Sigmoid colon (tissue), 7 donors: ENCODE measurements around the gene BNIP2. TPM values are rescaled to one million over a fixed set of nuclear protein-coding genes. Genes with fewer than 3 reads are reported as not detected.

Experiments used
- DNase-seq: peaks from one replicate; pipeline ENCODE4 v3.0.0-alpha.2; 2019
- H3K27ac ChIP-seq, 4 donors: fragments of 200-600 bp; sonication (generic); one replicate each; pipeline ENCODE4 v1.5.1; 2016 to 2019; ENCODE audit warnings: mild to moderate bottlenecking in 1 of 4
- H3K27me3 ChIP-seq, 3 donors: fragments of 200-600 bp; sonication (generic); one replicate each; pipeline ENCODE4 v1.5.1; 2019; ENCODE audit warnings: mild to moderate bottlenecking in 1 of 3
- H3K36me3 ChIP-seq, 4 donors: fragments of 200-600 bp; sonication (generic); one replicate each; pipeline ENCODE4 v1.5.1; 2016 to 2019
- H3K4me1 ChIP-seq, 4 donors: fragments of 200-600 bp; sonication (generic); one replicate each; pipeline ENCODE4 v1.5.1; 2017 to 2019
- H3K4me3 ChIP-seq, 4 donors: fragments of 200-600 bp; sonication (generic); one replicate each; pipeline ENCODE4 v1.5.1; 2017 to 2019; ENCODE audit warnings: mild to moderate bottlenecking in 2 of 4, moderate library complexity in 1 of 4
- H3K9me3 ChIP-seq, 4 donors: fragments of 200-600 bp in 3 of 4; sonication (generic) in 3 of 4; one replicate each; pipeline versions ENCODE4 v1.5.1 to v1.6.1; 2013 to 2019
- EP300 ChIP-seq, 4 donors: sonication (generic); formaldehyde crosslinking; IDR thresholded peaks; one replicate each; pipeline ENCODE4 v1.6.1; 2017; ENCODE audit warnings: antibody characterized with exemption in 4 of 4
- POLR2A ChIP-seq, 2 donors: fragments of 450-650 bp; IDR thresholded peaks; one replicate each; pipeline ENCODE4 v1.6.1; 2016; ENCODE audit warnings: antibody characterized with exemption in 2 of 2, mild to moderate bottlenecking in 2 of 2, moderate library complexity in 2 of 2
- POLR2AphosphoS5 ChIP-seq, 4 donors: sonication (generic); formaldehyde crosslinking; IDR thresholded peaks; one replicate each; pipeline ENCODE4 v1.6.1; 2017; ENCODE audit warnings: antibody characterized with exemption in 4 of 4
- WGBS, 2 donors: extraction: QIAGEN DNeasy Blood & Tissue Kit; methylation state at CpG; one replicate each; pipeline ENCODE4 v1.1.7; 2013; 5-methylcytosine and 5-hydroxymethylcytosine counted together
- intact Hi-C: fragments of 100-400 bp; cut with DNase I; formaldehyde crosslinking; loops from one replicate; pipeline ENCODE4 v1.15.1; 2023
- polyA plus RNA-seq, 3 donors: library from polyadenylated mRNA; stranded (reverse); fragments of 200-250 nt; gene quantifications; one replicate each; pipeline ENCODE4 v1.2.3, GENCODE V29; 2013
- total RNA-seq, 4 donors: library from RNA; depleted of rRNA; stranded (reverse); fragments of >200 nt; gene quantifications; one replicate each; pipeline ENCODE4 v1.1.0, GENCODE V29; 2016
- TF ChIP-seq, protein P1 (sequence below), 4 experiments: fragments of 450-650 bp in 3 of 4; fragments of 200-600 bp in 1 of 4; IDR thresholded peaks; one replicate each; pipeline ENCODE4 v1.5.1; 2016 to 2019; ENCODE audit warnings: antibody characterized with exemption in 4 of 4, mild to moderate bottlenecking in 3 of 4, moderate library complexity in 2 of 4
- donor health status: healthy with polysubstance abuse.
- donor health status: Bipolar disorder and iron deficiency.
- donor health status: healthy.

Gene BNIP2
- total and polyA plus RNA-seq, 7 donors = 28.8 to 199 (median 115) TPM

- H3K36me3 ChIP-seq = peaks cover 0 to 24% (median 0%) of the 10 kb centered on the region in 4 donors
- peaks cover 0 to 39% (median 27%) of the 10 kb centered on the region in 4 donors for H3K4me1 ChIP-seq
- 25 to 69% methylated on average over 1 of the region's 1 CpG for WGBS, 2 donors
- H3K27ac ChIP-seq = no peak overlapping the region
- TF ChIP-seq EP300 (IDR thresholded peaks at IDR 0.05) (no peak), POLR2A (IDR thresholded peaks at IDR 0.05) (no peak)
- TF ChIP-seq, protein P1, sequence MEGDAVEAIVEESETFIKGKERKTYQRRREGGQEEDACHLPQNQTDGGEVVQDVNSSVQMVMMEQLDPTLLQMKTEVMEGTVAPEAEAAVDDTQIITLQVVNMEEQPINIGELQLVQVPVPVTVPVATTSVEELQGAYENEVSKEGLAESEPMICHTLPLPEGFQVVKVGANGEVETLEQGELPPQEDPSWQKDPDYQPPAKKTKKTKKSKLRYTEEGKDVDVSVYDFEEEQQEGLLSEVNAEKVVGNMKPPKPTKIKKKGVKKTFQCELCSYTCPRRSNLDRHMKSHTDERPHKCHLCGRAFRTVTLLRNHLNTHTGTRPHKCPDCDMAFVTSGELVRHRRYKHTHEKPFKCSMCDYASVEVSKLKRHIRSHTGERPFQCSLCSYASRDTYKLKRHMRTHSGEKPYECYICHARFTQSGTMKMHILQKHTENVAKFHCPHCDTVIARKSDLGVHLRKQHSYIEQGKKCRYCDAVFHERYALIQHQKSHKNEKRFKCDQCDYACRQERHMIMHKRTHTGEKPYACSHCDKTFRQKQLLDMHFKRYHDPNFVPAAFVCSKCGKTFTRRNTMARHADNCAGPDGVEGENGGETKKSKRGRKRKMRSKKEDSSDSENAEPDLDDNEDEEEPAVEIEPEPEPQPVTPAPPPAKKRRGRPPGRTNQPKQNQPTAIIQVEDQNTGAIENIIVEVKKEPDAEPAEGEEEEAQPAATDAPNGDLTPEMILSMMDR (IDR thresholded peaks at IDR 0.05) = no peak
- H3K27me3 ChIP-seq = no peaks in the 10 kb centered on the region
- intact Hi-C loops = loop anchor here (5.0 kb wide), 1 partner anchor 727 kb away; the partner anchor contains the start of gene SLTM
- H3K4me3 ChIP-seq = no peak overlapping the region
- H3K9me3 ChIP-seq = no peaks in the 10 kb centered on the region
- no peak for DNase-seq
These were observed 29.8 kb downstream of the BNIP2 start for GRCh38 chr15:59659366-59659765.

DNA sequence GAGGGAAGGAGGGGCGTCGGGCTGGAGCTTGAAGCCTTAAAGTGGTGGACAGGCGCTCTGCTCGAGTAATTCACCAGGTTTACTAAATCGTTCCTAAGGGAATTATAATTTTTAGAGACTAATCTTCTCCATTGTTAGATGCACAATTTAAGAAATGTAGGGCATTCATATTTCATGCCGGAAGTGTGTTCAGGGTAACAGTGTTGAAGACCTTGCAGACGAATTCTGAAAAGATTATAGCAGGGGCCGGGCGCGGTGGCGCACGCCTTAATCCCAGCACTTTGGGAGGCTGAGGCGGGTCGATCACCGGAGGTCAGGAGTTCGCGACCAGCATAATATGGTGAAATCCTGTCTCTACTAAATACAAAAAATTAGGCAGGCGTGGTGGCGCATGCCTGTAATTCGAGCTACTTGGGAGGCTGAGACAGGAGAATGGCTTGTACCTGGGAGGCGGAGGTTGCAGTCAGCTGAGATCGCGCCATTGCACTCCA, 31.4 kb downstream of the BNIP2 start:
- peak overlapping the region; percentile 88 to 93 (median 91) for H3K4me3 ChIP-seq
- peaks cover 0 to 37% (median 24%) of the 10 kb centered on the region in 4 donors for H3K4me1 ChIP-seq
- no peaks in the 10 kb centered on the region for H3K9me3 ChIP-seq
- no peaks in the 10 kb centered on the region for H3K27me3 ChIP-seq
- intact Hi-C loops = loop anchor here (1.0 to 5.0 kb wide), 2 partner anchors 32 to 725 kb away; partner anchors contain the start of genes BNIP2 and SLTM
- whole genome bisulfite sequencing, 2 donors = 25 to 37% methylated on average over 23 of the region's 23 CpGs
- peak overlapping the region; percentile 85 to 88 (median 86) for H3K27ac ChIP-seq
- no peak for DNase-seq
- TF ChIP-seq POLR2A (IDR thresholded peaks at IDR 0.05) (no peak), POLR2AphosphoS5 (IDR thresholded peaks at IDR 0.05) (no peak), EP300 (IDR thresholded peaks at IDR 0.05) (no peak)
- TF ChIP-seq, protein P1 (IDR thresholded peaks at IDR 0.05) = no peak
- H3K36me3 ChIP-seq = peaks cover 0 to 19% (median 0%) of the 10 kb centered on the region in 4 donors

DNA sequence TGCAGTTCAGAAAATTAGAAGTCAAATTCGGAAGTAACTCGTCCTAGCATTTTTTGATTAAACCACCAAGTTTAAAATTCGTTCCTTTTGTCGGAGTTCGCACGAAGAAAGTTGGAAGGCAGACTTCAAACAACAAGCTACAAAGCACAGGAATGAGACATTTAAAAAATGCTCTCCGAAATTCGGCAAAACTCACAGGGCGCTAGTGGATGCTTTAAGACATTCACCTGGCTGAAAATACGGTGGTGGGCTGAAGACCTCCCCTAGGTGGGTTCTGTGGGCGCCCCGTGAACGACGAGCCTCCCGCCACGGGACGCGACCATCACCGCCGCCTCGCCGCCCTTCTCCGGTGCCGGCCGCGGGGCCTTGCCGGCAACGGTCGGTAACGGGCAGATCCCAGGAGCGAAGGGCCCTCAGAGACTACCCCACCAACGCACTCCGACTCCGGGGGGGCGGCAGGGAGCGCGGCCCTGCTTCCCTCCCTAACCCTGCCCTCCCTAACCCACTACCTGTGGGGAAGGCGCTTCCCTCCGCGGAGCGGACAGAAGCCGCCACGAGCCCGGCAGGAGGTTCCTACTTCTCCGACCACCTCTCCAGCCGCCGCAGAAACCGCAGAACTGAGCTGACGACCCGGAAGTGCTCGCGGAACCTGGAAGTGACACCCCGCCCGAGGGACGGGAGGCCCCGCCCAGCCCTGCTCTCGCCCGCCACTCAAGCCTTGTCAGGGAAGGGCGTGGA, 32.1 kb downstream of the BNIP2 start, which contains the start of gene GTF2A2:
GTF2A2 (minus strand) TSS at position 619 of the 738 bp plus-strand sequence. CDS start 5,238 bp downstream, outside the sequence.
- DNase-seq = peak; percentile 96
- Histone ChIP-seq H3K9me3 (no peaks in the 10 kb centered on the region), H3K4me1 (peaks cover 0 to 31% (median 19%) of the 10 kb centered on the region in 4 donors), H3K27me3 (no peaks in the 10 kb centered on the region), H3K4me3 (peak within 1 kb of the TSS; percentile 88 to 93 (median 91)), H3K27ac (peak within 1 kb of the TSS; percentile 85 to 88 (median 86)), H3K36me3 (peaks cover 0 to 23% (median under 1%) of the 10 kb centered on the region in 4 donors)
- WGBS, 2 donors = 0% methylated on average over 59 of the region's 59 CpGs
- TF ChIP-seq, protein P1 (IDR thresholded peaks at IDR 0.05) = no peak
- TF ChIP-seq EP300 (IDR thresholded peaks at IDR 0.05) (no peak), POLR2A (IDR thresholded peaks at IDR 0.05) (peak; percentile 42 to 61), POLR2AphosphoS5 (IDR thresholded peaks at IDR 0.05) (peak; percentile 64 to 89 (median 82))
- intact Hi-C loops = loop anchor here (1.0 to 5.0 kb wide), 2 partner anchors 32 to 725 kb away; partner anchors contain the start of genes BNIP2 and SLTM

GRCh38 chr15:59654046-59654445, 35.1 kb downstream of the BNIP2 start:
- 85 to 96% methylated on average over 1 of the region's 1 CpG for WGBS, 2 donors
- intact Hi-C loops = no loop called here
- Histone ChIP-seq H3K4me3 (no peak overlapping the region), H3K4me1 (peaks cover 0 to 32% (median 19%) of the 10 kb centered on the region in 4 donors), H3K27ac (no peak overlapping the region), H3K9me3 (no peaks in the 10 kb centered on the region), H3K27me3 (no peaks in the 10 kb centered on the region), H3K36me3 (peaks cover 0 to 43% (median 14%) of the 10 kb centered on the region in 4 donors)
- no peak for DNase-seq
- TF ChIP-seq POLR2AphosphoS5 (IDR thresholded peaks at IDR 0.05) (no peak), EP300 (IDR thresholded peaks at IDR 0.05) (no peak), POLR2A (IDR thresholded peaks at IDR 0.05) (no peak)
- TF ChIP-seq, protein P1 (IDR thresholded peaks at IDR 0.05) = no peak
